Common myeloid progenitor, CD34-positive (primary cell): Measurements from ENCODE around the gene PER3.

Experiments used
- CTCF ChIA-PET: fragments of 350-600 bp; sonication (Branson Sonifier 250); formaldehyde crosslinking; loops from one replicate; lab custom pipeline; 2021; ENCODE audit warnings: antibody characterized with exemption; lab: Charles Lee
- POLR2A ChIA-PET: fragments of 350-600 bp; sonication (Branson Sonifier 250); formaldehyde crosslinking; loops from one replicate; lab custom pipeline; 2021; ENCODE audit warnings: antibody characterized with exemption; lab: Charles Lee
- DNase-seq, 3 donors: peaks; one replicate each; pipeline versions ENCODE4 v3.0.0 to v3.0.0-alpha.2; 2013
- H3K27ac ChIP-seq, 2 experiments: 1 replicate in 1 of 2; 2 replicates in 1 of 2; pipeline ENCODE4 v1.7.0; 2013; ENCODE audit warnings: inconsistent platforms in 2 of 2, low read length in 2 of 2, mild to moderate bottlenecking in 2 of 2, low read depth in 1 of 2, moderate library complexity in 1 of 2; ENCODE audit not compliant: severe bottlenecking in 2 of 2, insufficient read depth in 1 of 2, poor library complexity in 1 of 2
- H3K27me3 ChIP-seq, 5 experiments: replicated peaks in 2 of 5; 1 replicate in 3 of 5; 2 replicates in 2 of 5; pipeline versions ENCODE4 v1.6.1 to v1.7.0; 2013; ENCODE audit warnings: low read length in 4 of 5, mild to moderate bottlenecking in 2 of 5, moderate library complexity in 2 of 5, inconsistent platforms in 1 of 5; ENCODE audit not compliant: insufficient read depth in 5 of 5, control insufficient read depth in 4 of 5
- H3K36me3 ChIP-seq, 4 experiments: 1 replicate in 2 of 4; 2 replicates in 2 of 4; pipeline versions ENCODE4 v1.6.1 to v1.7.0; 2013; ENCODE audit warnings: low read length in 3 of 4, control low read depth in 1 of 4, mild to moderate bottlenecking in 1 of 4; ENCODE audit not compliant: control insufficient read depth in 4 of 4, insufficient read depth in 4 of 4
- H3K4me1 ChIP-seq, 4 experiments: 1 replicate in 3 of 4; 2 replicates in 1 of 4; pipeline versions ENCODE4 v1.6.1 to v1.7.1; 2013; ENCODE audit warnings: low read length in 3 of 4, mild to moderate bottlenecking in 3 of 4, control low read depth in 1 of 4, inconsistent platforms in 1 of 4, moderate library complexity in 1 of 4; ENCODE audit not compliant: control insufficient read depth in 4 of 4, insufficient read depth in 4 of 4; ENCODE audit errors: control extremely low read depth in 1 of 4
- H3K4me3 ChIP-seq, 7 experiments: 1 replicate in 4 of 7; 2 replicates in 3 of 7; pipeline versions ENCODE4 v1.5.1 to v1.7.0; 2013; ENCODE audit warnings: mild to moderate bottlenecking in 7 of 7, low read length in 6 of 7, moderate library complexity in 6 of 7, inconsistent platforms in 2 of 7, low read depth in 2 of 7, control low read depth in 1 of 7; ENCODE audit not compliant: insufficient read depth in 4 of 7, control insufficient read depth in 1 of 7; ENCODE audit errors: extremely low read depth in 1 of 7
- H3K9me3 ChIP-seq, 5 experiments: 1 replicate in 4 of 5; 2 replicates in 1 of 5; pipeline versions ENCODE4 v1.6.1 to v1.7.1; 2013; ENCODE audit warnings: low read length in 4 of 5, mild to moderate bottlenecking in 2 of 5, inconsistent platforms in 1 of 5, low read depth in 1 of 5, moderate library complexity in 1 of 5; ENCODE audit not compliant: control insufficient read depth in 4 of 5, insufficient read depth in 2 of 5; ENCODE audit errors: control extremely low read depth in 1 of 5
- WGBS: methylation state at CpG from one replicate; pipeline ENCODE4 v1.1.5; 2013; ENCODE audit not compliant: insufficient coverage; 5-methylcytosine and 5-hydroxymethylcytosine counted together

PER3 gene

DNA sequence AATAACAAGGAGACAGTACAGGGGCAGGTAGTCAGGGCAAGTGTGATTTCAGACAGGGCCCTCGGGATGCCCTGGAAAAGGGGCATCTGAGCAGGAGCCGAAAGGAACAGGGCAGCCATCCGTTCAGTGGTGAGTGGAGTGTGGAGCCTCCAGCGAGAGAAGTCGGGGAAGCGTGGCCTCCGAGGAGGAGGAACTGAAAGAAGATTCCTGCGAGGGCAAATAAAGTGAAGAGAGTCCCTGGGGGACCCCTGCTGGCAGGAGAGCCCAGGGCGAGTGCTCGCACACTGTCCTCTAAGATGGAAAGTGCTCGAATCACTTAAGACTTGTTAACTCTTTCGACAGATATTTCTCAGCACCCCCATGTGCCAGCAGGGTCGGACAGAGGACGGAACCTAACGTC lies 72.3 kb downstream of the PER3 start:
- POLR2A ChIA-PET: no interaction called here
- Histone ChIP-seq H3K4me3 (peak overlapping the region in 1 of 7 experiments; percentile 47), H3K4me1 (no peaks in the 10 kb centered on the region), H3K27me3 (no peaks in the 10 kb centered on the region), H3K36me3 (no peaks in the 10 kb centered on the region), H3K27ac (no peak overlapping the region), H3K9me3 (no peaks in the 10 kb centered on the region)
- CTCF ChIA-PET: no interaction called here
- WGBS: 89% methylated on average over 14 of the region's 15 CpGs
- no peak for DNase-seq

DNA sequence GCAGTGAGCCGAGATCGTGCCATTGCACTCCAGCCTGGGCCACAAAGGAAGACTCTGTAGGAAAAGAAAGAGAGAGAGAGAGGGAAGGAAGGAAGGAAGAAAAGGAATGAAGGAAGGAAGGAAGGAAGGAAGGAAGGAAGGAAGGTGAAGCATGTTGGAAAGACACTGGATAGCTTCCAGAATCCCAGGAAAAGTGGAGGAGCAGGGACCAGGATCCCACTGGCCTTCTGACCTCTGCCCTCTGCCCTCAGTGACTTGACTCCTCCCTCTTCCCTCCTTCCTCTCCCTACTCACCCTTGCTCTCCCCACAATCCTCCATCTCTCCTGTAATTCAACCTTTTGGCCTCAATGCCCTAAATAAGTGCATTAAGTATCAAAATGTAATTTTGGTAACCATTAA lies 72.9 kb downstream of the PER3 start:
- no peak for DNase-seq
- ChIA-PET CTCF (no interaction called here), POLR2A (no interaction called here)
- no peak overlapping the region for H3K4me3 ChIP-seq
- H3K4me1 ChIP-seq: no peaks in the 10 kb centered on the region
- no peaks in the 10 kb centered on the region for H3K9me3 ChIP-seq
- H3K27ac ChIP-seq: no peak overlapping the region
- WGBS: no CpG with 5 or more reads among the region's 2 CpGs
- H3K36me3 ChIP-seq: no peaks in the 10 kb centered on the region
- H3K27me3 ChIP-seq: no peaks in the 10 kb centered on the region

DNA sequence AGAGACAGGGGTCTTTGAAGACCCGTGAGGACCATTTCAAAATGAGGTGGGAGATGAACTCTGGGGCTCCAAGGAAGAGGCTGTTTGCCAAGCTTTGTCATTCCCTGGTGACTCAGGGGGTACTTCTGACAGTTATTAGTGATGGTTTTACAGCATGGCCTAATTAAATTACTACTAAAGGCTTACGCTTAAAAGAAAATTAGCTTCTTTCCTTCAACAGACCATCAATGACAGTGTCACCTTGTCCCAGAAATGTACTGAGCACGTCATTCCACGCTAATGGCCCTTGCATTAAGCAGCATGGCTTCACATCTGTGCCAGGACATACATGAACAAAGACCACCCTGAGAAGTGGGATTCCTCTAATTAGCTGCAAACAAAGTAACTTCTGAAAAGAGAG lies 73.9 kb downstream of the PER3 start:
- ChIA-PET POLR2A (no interaction called here), CTCF (interaction anchor here (0.8 kb wide), 1 partner anchor 17 kb away, joined by 3 read pairs; no protein-coding TSS in a partner anchor)
- 96% methylated on average over 4 of the region's 4 CpGs for WGBS
- H3K9me3 ChIP-seq: no peaks in the 10 kb centered on the region
- H3K36me3 ChIP-seq: no peaks in the 10 kb centered on the region
- H3K27me3 ChIP-seq: no peaks in the 10 kb centered on the region
- no peaks in the 10 kb centered on the region for H3K4me1 ChIP-seq
- no peak overlapping the region for H3K27ac ChIP-seq
- DNase-seq: no peak
- H3K4me3 ChIP-seq: no peak overlapping the region

DNA sequence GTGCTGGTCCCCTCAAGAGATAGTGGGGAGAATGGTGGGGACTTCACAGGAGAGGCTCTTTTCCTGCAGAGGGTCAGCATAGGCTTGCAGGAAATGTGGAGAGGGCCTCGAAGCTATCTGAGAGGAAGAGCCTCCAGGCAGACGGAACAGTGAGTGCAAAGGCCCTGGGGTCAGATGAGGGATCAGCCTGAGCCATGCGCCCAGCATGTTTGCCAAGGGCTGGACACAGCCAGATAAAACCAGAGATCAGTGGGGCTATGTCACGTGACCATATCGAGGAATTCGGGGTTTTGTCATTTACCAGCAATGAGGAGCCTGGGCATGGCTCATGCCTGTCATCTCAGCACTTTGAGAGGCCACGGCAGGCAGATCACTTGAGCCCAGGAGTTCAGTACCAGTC lies 75.3 kb downstream of the PER3 start:
- Histone ChIP-seq H3K36me3 (no peaks in the 10 kb centered on the region), H3K4me1 (no peaks in the 10 kb centered on the region), H3K9me3 (no peaks in the 10 kb centered on the region), H3K4me3 (no peak overlapping the region), H3K27me3 (no peaks in the 10 kb centered on the region), H3K27ac (no peak overlapping the region)
- ChIA-PET CTCF (no interaction called here), POLR2A (no interaction called here)
- DNase-seq: no peak
- 89% methylated on average over 7 of the region's 7 CpGs for WGBS

DNA sequence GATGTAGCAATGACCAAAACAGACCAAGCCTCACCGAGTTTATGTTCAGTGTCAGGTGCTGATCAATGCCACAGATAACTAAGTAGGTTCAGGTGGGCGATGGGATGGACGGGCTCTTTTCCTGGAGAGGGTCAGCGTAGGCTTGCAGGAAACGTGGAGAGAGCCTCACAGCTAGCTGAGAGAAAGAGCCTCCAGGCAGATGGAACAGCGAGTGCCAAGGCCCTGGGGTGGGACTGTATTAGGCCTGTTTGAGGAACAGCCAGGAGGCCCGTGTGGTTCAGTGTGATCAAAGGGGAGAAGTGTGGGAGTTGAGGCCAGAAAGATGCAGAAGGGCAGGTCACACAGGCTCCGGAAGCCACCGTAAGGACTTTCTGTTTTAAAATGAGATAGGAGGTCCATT lies 76.0 kb downstream of the PER3 start:
- CTCF ChIA-PET: no interaction called here
- Histone ChIP-seq H3K9me3 (no peaks in the 10 kb centered on the region), H3K4me1 (no peaks in the 10 kb centered on the region), H3K27me3 (no peaks in the 10 kb centered on the region), H3K36me3 (no peaks in the 10 kb centered on the region), H3K4me3 (no peak overlapping the region), H3K27ac (no peak overlapping the region)
- POLR2A ChIA-PET: no interaction called here
- WGBS: 98% methylated on average over 7 of the region's 9 CpGs
- no peak for DNase-seq

DNA sequence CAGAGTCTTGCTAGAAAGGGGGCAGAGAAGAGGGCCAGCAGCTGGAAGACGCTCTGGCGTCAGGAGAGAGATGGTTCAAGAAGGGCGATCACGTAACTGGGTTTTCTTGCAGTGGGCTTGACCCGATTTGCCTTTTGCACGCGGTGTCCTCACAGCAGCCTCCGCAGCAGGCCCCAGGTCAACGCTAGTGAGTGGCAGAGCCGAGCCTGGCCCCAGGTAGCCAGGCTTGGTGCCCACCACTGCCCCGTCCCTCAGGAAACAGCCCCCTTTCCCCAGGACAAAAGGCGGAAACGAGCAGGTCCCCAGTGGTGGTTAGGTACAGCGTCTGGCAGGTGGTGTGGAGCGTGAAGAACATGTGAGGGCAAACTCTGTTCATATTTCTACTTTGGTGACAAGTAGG lies 77.4 kb downstream of the PER3 start:
- Histone ChIP-seq H3K27ac (no peak overlapping the region), H3K36me3 (no peaks in the 10 kb centered on the region), H3K4me3 (no peak overlapping the region), H3K27me3 (no peaks in the 10 kb centered on the region), H3K4me1 (no peaks in the 10 kb centered on the region), H3K9me3 (no peaks in the 10 kb centered on the region)
- POLR2A ChIA-PET: no interaction called here
- WGBS: 93% methylated on average over 13 of the region's 15 CpGs
- CTCF ChIA-PET: no interaction called here
- DNase-seq: no peak

DNA sequence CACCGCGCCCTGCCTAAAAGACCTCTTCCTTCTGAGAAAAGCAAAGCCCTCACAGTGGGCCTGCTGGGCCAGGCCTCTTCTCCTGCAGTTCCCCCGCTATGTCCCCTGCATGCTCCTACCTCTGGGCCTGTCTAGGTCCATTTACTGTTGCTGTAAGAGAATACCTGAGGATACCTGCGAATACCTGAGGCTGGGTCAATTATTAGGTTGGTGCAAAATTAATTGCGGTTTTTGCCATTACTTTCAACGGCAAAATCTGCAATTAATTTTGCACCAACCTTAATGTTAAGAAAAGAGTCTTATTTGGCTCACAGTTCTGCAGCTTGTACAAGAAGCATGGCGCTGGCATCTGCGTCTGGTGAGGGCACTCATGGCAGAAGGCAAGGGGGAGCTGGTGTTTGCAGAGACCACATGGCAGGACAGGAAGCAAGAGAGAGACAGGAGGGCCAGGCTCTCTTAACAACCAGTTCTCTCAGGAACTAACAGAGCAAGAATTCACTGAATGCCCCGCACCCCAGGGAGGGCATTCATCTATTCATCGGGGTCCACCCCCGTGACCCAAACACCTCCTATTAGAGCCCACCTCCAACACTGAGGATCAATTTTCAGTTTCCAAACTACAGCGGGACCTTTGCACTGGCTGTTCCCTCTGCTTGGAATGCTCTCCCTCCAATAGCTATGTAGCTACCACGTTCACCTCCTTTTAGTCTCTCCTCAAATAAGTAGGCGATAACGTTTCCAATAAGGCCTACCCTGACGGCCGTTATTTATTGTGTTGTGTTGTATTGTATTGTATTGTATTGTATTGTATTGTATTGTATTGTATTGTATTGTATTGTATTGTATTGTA lies 78.3 kb downstream of the PER3 start:
- 100% methylated on average over 12 of the region's 17 CpGs for WGBS
- CTCF ChIA-PET: no interaction called here
- POLR2A ChIA-PET: no interaction called here

More for the DNA sequence above, 78.3 kb downstream of the PER3 start:
- H3K36me3 ChIP-seq: no peaks in the 10 kb centered on the region
- no peak overlapping the region for H3K4me3 ChIP-seq
- no peaks in the 10 kb centered on the region for H3K27me3 ChIP-seq
- no peak for DNase-seq
- no peak overlapping the region for H3K27ac ChIP-seq
- H3K4me1 ChIP-seq: no peaks in the 10 kb centered on the region
- H3K9me3 ChIP-seq: no peaks in the 10 kb centered on the region
